ENCODE measurements around the gene IL15.
"Not testable (repeated sequence)": the region's sequence is repeated elsewhere in the genome, so short reads cannot be mapped to it uniquely, and the experiment has no call there.

The IL15 gene

GRCh38 chr4:141647966-141648365, 11.6 kb downstream of the IL15 start:
- no peak for DNase-seq (ENCODE audit: low read depth)

DNA sequence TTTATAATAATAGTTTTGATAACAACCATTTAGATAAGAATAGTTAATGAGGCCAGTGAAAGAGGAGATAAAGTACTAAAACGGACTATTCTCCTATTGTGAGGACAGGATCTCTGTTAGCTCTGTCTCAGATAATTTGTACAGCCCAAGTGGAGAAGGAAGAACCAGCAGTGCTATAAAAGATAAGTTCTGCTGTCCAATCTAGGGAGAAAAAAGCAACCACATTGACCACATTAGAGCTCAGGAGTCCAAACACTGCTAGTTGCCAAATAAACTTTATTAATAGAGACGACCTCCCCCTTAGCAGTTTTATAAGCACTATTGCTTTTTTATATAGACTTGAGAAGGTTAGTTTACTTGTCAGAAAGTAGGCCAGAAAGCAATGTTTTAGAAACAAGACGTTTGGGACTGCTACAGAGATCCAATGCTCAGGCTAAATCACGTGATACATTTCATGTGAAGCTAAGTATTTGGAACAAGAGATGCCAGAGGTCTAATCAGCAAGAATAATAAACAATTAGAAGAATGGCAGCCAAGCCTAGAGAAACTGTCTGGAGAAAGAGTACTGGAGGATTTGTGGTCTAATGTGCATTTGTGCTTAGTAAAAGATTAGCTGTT, 15.9 kb downstream of the IL15 start:
- no peak for DNase-seq (ENCODE audit: low read depth)

GRCh38 chr4:141654098-141654497, 17.7 kb downstream of the IL15 start:
- DNase-seq (ENCODE audit: low read depth), result no peak

DNA sequence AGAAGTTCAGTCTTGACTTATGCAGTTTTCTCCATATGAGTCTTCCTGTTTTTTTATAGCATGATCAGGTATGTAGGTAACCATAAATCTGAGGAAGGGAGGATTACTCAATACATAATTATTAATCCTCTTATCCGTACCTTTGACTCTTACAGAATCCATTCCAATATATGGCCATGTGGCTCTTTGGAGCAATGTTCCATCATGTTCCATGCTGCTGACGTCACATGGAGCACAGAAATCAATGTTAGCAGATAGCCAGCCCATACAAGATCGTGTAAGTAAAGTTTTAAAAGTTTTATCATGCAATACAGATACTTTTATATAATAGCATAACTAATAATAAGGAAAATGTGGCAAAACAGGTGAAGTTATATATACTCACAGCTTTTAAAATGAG, 19.6 kb downstream of the IL15 start:
- DNase-seq (ENCODE audit: low read depth), result no peak

- DNase-seq (ENCODE audit: low read depth), result no peak
Measured at GRCh38 chr4:141657550-141658250, 21.3 kb downstream of the IL15 start.

DNA sequence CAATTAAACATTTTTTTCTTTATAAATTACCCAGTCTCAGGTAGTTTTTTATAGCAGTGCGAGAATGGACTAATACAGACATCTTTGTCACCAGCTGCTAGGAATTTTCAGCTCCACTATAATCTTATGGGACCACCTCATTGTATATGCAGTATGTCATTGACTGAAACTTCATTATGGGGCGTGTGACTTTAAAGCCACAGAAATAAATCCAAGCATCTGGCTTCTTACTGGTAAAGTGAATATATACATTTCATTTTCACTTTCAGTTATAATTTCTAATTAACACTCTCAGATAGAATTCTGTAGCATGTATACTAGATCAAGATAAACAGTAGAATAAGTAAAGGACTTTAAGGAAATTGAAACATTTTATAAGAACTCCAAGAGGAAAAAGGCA, 21.9 kb downstream of the IL15 start:
- DNase-seq (ENCODE audit: low read depth), result no peak

GRCh38 chr4:141659539-141659938, 23.2 kb downstream of the IL15 start:
- no peak for DNase-seq (ENCODE audit: low read depth)

DNA sequence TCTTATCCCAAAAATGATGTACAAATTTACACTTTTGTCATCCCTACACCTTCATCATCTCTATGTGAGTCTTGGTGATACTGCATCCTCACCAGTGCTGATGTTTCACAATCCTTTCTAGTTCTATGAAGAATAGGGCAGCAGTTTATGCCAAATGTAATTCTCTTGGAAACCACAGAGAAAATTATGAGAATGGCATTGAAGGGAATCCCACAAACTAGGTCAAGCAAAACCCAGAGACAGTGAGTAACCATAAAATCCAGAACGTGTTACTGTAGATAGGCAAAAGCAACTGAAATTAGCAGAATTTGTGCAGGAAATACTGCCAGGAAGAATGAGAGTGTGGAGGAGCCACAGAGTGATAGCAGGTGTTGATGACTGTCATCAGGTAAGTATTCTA, 24.5 kb downstream of the IL15 start:
- DNase-seq (ENCODE audit: low read depth), result no peak

GRCh38 chr4:141668200-141668910, 32.0 kb downstream of the IL15 start:
- no peak for DNase-seq (ENCODE audit: low read depth)

GRCh38 chr4:141669501-141669900, 33.1 kb downstream of the IL15 start:
- DNase-seq (ENCODE audit: low read depth), result no peak

- DNase-seq (ENCODE audit: low read depth), result no peak
Measured at GRCh38 chr4:141675384-141675783, 39.0 kb downstream of the IL15 start.

DNA sequence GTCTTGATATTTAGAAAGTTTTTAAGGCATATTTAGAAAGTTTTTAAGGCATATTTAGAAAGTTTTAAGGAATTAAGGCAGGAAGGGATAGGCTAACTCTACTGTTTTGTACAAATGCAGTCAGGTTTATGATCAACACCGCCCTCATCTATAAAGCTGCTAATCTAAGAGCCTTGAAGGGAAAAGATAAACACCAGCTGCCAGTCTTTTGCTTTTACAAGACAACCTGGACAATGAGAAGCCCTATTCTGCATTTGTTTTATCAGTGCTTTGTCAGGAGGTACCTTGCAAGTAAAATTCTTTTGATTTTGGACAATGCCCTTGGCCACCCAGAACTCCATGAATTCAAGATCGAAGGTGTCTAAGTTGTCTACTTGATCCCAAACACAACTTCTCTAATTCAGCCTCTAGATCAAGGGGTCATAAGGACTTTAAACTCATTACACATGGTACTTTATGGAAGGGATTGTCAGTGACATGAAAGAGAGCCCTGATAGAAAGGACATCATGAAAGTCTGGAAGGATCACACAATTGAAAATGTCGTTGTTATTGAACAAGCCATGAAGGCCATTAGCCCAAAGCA, 39.8 kb downstream of the IL15 start:
- no peak for DNase-seq (ENCODE audit: low read depth)

- DNase-seq (ENCODE audit: low read depth), result no peak
Measured at GRCh38 chr4:141680060-141680459, 43.7 kb downstream of the IL15 start.

DNA sequence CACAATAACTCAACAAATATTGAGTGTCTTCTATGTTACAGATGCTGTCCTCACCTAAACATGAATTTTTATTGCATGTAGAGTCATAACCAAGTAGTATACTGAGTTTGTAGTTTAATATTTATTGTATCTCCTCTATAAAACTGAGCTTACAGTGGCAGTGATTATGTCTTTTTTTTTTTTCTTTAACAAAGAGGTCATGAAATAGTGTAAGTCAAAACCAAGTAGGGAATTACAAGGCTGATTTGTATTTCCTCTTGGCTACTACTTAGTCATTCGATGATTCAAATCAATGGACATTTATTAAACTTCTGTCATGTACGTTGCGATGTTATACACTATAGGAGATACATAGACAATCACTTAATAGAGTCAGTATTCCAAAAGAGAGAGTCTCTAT, 48.4 kb downstream of the IL15 start:
- no peak for DNase-seq (ENCODE audit: low read depth)

DNA sequence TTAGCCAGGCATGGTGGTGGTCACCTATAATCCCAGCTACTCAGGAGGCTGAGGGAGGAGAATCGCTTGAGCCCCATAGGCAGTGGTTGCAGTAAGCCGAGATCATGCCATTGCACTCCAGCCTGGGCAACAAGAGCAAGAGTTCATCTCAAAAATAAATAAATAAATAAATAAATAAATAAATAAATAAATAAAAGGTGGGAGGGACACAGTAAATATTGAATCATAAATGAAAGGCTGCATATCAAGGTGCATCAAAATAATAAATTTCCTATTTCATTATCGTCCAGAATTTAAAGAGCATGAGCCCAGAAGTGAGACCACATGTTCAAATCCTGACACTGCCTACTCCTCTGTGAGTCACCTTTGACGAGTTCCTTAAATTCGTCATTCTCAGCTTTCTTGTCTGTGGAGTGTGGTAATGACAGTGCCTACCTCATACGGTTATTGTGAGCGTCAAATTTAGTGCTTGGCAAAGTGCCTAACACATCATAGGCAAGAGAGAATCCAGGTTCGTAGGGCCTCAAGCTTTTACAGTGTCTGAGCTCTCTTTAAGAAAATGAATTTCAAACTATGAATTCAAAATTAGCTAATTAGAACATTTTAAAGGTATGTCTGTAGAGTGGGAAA, 49.9 kb downstream of the IL15 start:
- no peak for DNase-seq (ENCODE audit: low read depth)

DNA sequence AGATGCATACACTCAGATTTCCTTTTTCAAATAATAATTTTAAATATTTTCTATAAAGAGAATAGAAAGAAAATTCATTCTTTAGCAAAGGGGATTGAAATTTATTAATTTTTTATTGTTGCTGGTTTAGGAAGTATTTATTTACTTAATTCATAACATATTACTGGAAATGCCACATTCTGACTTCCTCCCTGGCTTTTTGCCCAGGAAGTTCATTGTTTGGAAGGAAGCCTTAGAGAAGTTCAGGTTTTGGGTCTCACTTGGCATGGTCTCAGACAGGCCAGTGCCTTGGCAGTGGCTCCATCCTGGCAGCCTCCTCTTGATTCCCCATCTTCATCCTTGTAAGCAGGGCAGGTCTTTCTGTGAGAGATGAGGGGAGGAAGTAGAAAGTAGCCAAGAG, 50.5 kb downstream of the IL15 start:
- DNase-seq (ENCODE audit: low read depth), result no peak

- DNase-seq (ENCODE audit: low read depth), result not testable (repeated sequence)
Measured at GRCh38 chr4:141689726-141690296, 53.4 kb downstream of the IL15 start.

GRCh38 chr4:141691247-141691646, 54.9 kb downstream of the IL15 start:
- not testable (repeated sequence) for DNase-seq (ENCODE audit: low read depth)

GRCh38 chr4:141692081-141692480, 55.7 kb downstream of the IL15 start:
- no peak for DNase-seq (ENCODE audit: low read depth)

DNA sequence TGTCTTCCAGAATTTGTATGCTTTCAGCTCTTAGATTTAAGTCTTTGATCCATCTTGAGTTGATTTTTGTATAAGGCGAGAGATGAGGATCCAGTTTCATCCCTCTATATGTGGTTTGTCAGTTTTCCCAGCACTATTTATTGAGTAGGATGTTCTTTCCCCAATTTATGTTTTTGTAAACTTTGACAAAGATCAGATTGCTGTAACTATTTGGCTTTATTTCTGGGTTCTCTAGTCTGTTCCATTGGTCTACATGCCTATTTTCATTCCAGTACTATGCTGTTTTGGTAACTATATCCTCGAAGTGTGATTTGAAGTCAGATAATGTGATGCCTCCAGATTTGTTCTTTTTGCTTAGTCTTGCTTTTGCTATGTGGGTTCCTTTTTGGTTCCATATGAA, 60.7 kb downstream of the IL15 start:
- DNase-seq (ENCODE audit: low read depth), result no peak

GRCh38 chr4:141702472-141703182, 66.2 kb downstream of the IL15 start:
- DNase-seq (ENCODE audit: low read depth), result no peak

- DNase-seq (ENCODE audit: low read depth), result no peak
Measured at GRCh38 chr4:141703497-141703896, 67.1 kb downstream of the IL15 start.
